ENCODE data around the gene AUH.
"Not testable (repeated sequence)": the region's sequence is repeated elsewhere in the genome, so short reads cannot be mapped to it uniquely, and the experiment has no call there.

DNA sequence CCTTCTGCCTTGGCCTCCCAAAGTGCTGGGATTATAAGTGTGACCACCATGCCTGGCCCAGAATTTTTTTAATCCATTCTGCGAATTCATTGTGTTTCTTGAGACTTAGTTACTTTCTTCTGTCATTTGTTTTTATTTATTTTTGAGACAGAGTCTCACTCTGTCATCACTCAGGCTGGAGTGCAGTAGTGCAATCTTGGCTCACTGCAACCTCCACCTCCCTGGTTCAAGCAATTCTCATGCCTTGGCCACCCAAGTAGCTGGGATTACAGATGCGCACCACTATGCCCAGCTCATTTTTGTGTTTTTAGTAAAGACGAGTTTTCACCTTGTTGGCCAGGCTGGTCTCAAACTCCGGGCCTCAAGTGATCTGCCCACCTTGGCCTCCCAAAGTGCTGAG lies 28.0 kb upstream of the AUH start:
- TF ChIP-seq, protein P1, sequence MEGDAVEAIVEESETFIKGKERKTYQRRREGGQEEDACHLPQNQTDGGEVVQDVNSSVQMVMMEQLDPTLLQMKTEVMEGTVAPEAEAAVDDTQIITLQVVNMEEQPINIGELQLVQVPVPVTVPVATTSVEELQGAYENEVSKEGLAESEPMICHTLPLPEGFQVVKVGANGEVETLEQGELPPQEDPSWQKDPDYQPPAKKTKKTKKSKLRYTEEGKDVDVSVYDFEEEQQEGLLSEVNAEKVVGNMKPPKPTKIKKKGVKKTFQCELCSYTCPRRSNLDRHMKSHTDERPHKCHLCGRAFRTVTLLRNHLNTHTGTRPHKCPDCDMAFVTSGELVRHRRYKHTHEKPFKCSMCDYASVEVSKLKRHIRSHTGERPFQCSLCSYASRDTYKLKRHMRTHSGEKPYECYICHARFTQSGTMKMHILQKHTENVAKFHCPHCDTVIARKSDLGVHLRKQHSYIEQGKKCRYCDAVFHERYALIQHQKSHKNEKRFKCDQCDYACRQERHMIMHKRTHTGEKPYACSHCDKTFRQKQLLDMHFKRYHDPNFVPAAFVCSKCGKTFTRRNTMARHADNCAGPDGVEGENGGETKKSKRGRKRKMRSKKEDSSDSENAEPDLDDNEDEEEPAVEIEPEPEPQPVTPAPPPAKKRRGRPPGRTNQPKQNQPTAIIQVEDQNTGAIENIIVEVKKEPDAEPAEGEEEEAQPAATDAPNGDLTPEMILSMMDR (IDR thresholded peaks at IDR 0.05) = not testable (repeated sequence)
- TF ChIP-seq POLR2A (IDR thresholded peaks at IDR 0.05) = not testable (repeated sequence)

Measured in Peyer's patch (tissue), 4 donors.